Measurements from ENCODE around the gene ZIC3.

ZIC3 gene

GRCh38 chrX:137562096-137562495 is 3.8 kb upstream of the ZIC3 start:
- TF ChIP-seq TAF1 (IDR thresholded peaks at IDR 0.05; ENCODE audit: borderline replicate concordance, insufficient read depth, low read length), result no peak
- TF ChIP-seq REST (IDR thresholded peaks at IDR 0.05; ENCODE audit: insufficient read depth in 1 of 2, low read depth in 2 of 2, low read length in 2 of 2), result no peak
- no peak for TF ChIP-seq FOXP2 (optimal IDR thresholded peaks at IDR 0.05; ENCODE audit: borderline replicate concordance, extremely low read depth, extremely low read length, insufficient read depth)
- TF ChIP-seq SIN3A (IDR thresholded peaks at IDR 0.05; ENCODE audit: borderline replicate concordance, insufficient read depth, low read length), result no peak
- no peak for TF ChIP-seq POLR2AphosphoS5 (IDR thresholded peaks at IDR 0.05; ENCODE audit: low read depth, low read length)

GRCh38 chrX:137563681-137564651 is 2.0 kb upstream of the ZIC3 start:
- TF ChIP-seq POLR2AphosphoS5 (IDR thresholded peaks at IDR 0.05; ENCODE audit: low read depth, low read length) (no peak), FOXP2 (optimal IDR thresholded peaks at IDR 0.05; ENCODE audit: borderline replicate concordance, extremely low read depth, extremely low read length, insufficient read depth) (no peak), REST (IDR thresholded peaks at IDR 0.05; ENCODE audit: insufficient read depth in 1 of 2, low read depth in 2 of 2, low read length in 2 of 2) (no peak), TAF1 (IDR thresholded peaks at IDR 0.05; ENCODE audit: borderline replicate concordance, insufficient read depth, low read length) (no peak), SIN3A (IDR thresholded peaks at IDR 0.05; ENCODE audit: borderline replicate concordance, insufficient read depth, low read length) (no peak)

GRCh38 chrX:137565318-137565904 is 516 bp upstream of the ZIC3 start:
- TF ChIP-seq REST (IDR thresholded peaks at IDR 0.05; ENCODE audit: insufficient read depth in 1 of 2, low read depth in 2 of 2, low read length in 2 of 2) (no peak), POLR2AphosphoS5 (IDR thresholded peaks at IDR 0.05; ENCODE audit: low read depth, low read length) (no peak), TAF1 (IDR thresholded peaks at IDR 0.05; ENCODE audit: borderline replicate concordance, insufficient read depth, low read length) (no peak), SIN3A (IDR thresholded peaks at IDR 0.05; ENCODE audit: borderline replicate concordance, insufficient read depth, low read length) (no peak), FOXP2 (optimal IDR thresholded peaks at IDR 0.05; ENCODE audit: borderline replicate concordance, extremely low read depth, extremely low read length, insufficient read depth) (no peak)

GRCh38 chrX:137566746-137567679 is 1.1 kb downstream of the ZIC3 start:
- TF ChIP-seq TAF1 (IDR thresholded peaks at IDR 0.05; ENCODE audit: borderline replicate concordance, insufficient read depth, low read length), result no peak
- TF ChIP-seq POLR2AphosphoS5 (IDR thresholded peaks at IDR 0.05; ENCODE audit: low read depth, low read length), result no peak
- TF ChIP-seq SIN3A (IDR thresholded peaks at IDR 0.05; ENCODE audit: borderline replicate concordance, insufficient read depth, low read length), result no peak
- TF ChIP-seq REST (IDR thresholded peaks at IDR 0.05; ENCODE audit: insufficient read depth in 1 of 2, low read depth in 2 of 2, low read length in 2 of 2), result no peak
- no peak for TF ChIP-seq FOXP2 (optimal IDR thresholded peaks at IDR 0.05; ENCODE audit: borderline replicate concordance, extremely low read depth, extremely low read length, insufficient read depth)
